GM23338 (cell line): Measurements from ENCODE around the gene GRID1. TPM values are rescaled to one million over a fixed set of nuclear protein-coding genes. Genes with fewer than 3 reads are reported as not detected.

Experiments
- microRNA counts: library from miRNA; unstranded; fragments of <30 nt; microRNA quantifications from one replicate; lab custom pipeline; 2017
- microRNA-seq: library from miRNA; unstranded; fragments of <30 nt; microRNA quantifications from one replicate; pipeline ENCODE4, GENCODE V29; 2017
- polyA plus RNA-seq: library from polyadenylated mRNA; unstranded; fragments of >200 nt; fragmentation: Nextera tagmentation; extraction: Ambion mirVana; gene quantifications from 2 replicates; pipeline ENCODE4 v1.2.1, GENCODE V29; 2016
- small RNA-seq: library from RNA; depleted of rRNA; stranded (forward); fragments of <200 nt; gene quantifications from one replicate; pipeline ENCODE3, GENCODE V24; 2014; ENCODE audit warnings: low replicate concordance
- total RNA-seq: library from RNA; depleted of rRNA; stranded (reverse); fragments of >200 nt; shearing (Covaris generic); gene quantifications from 2 replicates; pipeline ENCODE4 v1.2.3, GENCODE V29; 2014; rRNA removed

The GRID1 gene
- total and polyA plus RNA-seq, 2 experiments from 2014 or later: 0.14 to 0.15 TPM

MicroRNAs within 50 kb of the gene (microRNA counts, 767-probe panel; counts per million panel counts)
- microRNA hsa-miR-346 (lab: Ali Mortazavi, UCI): not detected

Small RNA genes within 50 kb of the gene (microRNA-seq; reads per million reads assigned to microRNA genes)
- gene MIR346: not detected

Small RNA genes within 50 kb of the gene (small RNA-seq; reads per million reads assigned to genes)
- gene MIR346 (not detected), gene RF02271 (not detected), gene RN7SKP238 (not detected), gene RNA5SP322 (not detected)

Other genes starting within 250 kb of the GRID1 start
- gene WAPL, start 155.0 kb upstream of the GRID1 start, total RNA-seq: 60.8 and 67.9 TPM in 2 replicates
- 23.6 and 25.2 TPM in 2 replicates for gene WAPL, start 155.0 kb upstream of the GRID1 start, polyA plus RNA-seq